ENCODE data around the gene KRTAP12-3. TPM values are rescaled to one million over a fixed set of nuclear protein-coding genes. Genes with fewer than 3 reads are reported as not detected.

The KRTAP12-3 gene
- total and polyA plus RNA-seq, 2 donors (not counting 1 experiment from before 2014, with no cell fraction given): not detected

GRCh38 chr21:44701541-44701940 is 43.8 kb downstream of the KRTAP12-3 start:
- H3K4me3 Mint-ChIP-seq: no peak overlapping the region
- H3K4me2 ChIP-seq (replicated peaks; ENCODE audit: low read depth, low read length, poor library complexity, severe bottlenecking): no peak overlapping the region

More at GRCh38 chr21:44701541-44701940, 43.8 kb downstream of the KRTAP12-3 start:
- ChIA-PET POLR2A (no interaction called here), CTCF (no interaction called here)
- H3K79me2 ChIP-seq (ENCODE audit: control insufficient read depth, insufficient read depth, low read length): no peaks in the 10 kb centered on the region
- H3K9me3 ChIP-seq (ENCODE audit: control extremely low read depth in 1 of 3, control insufficient read depth in 2 of 3, insufficient read depth in 1 of 3, low read length in 2 of 3): peaks cover 0 to 29% (median 7%) of the 10 kb centered on the region in 3 donors
- H3K27me3 ChIP-seq (replicated peaks in 1 of 4; ENCODE audit: control extremely low read depth in 1 of 4, control insufficient read depth in 3 of 4, insufficient read depth in 4 of 4, low read length in 3 of 4): peaks cover 0 to 66% (median 23%) of the 10 kb centered on the region in 4 experiments
- no peak overlapping the region for H3K9ac ChIP-seq (ENCODE audit: low read length)
- Mint-ChIP-seq H3K27me3 (peaks cover 66% of the 10 kb centered on the region), H3K9me3 (ENCODE audit: insufficient read depth) (peaks cover 4% of the 10 kb centered on the region), H3K27ac (no peak overlapping the region), H3K4me1 (no peaks in the 10 kb centered on the region)
- H3K36me3 ChIP-seq (replicated peaks in 1 of 2; ENCODE audit: control extremely low read depth in 1 of 2, control insufficient read depth in 1 of 2, extremely low read depth in 1 of 2, insufficient read depth in 2 of 2, low read length in 1 of 2): no peaks in the 10 kb centered on the region
- ATAC-seq (ENCODE audit: low read depth) (no peak), DNase-seq (no peak)
- H2AFZ ChIP-seq (ENCODE audit: insufficient read depth, low read depth, low read length, poor library complexity, severe bottlenecking): no peak overlapping the region
- TF ChIP-seq CTCF (IDR thresholded peaks at IDR 0.05): no peak
- TF ChIP-seq EZH2 (IDR thresholded peaks at IDR 0.05; ENCODE audit: borderline replicate concordance, insufficient read depth, low read depth, low read length, poor library complexity, severe bottlenecking): no peak
- H3K4me1 ChIP-seq (ENCODE audit: control insufficient read depth in 2 of 2, insufficient read depth in 2 of 2, low read length in 2 of 2): no peaks in the 10 kb centered on the region
- H3K27ac ChIP-seq (ENCODE audit: low read length in 2 of 2): no peak overlapping the region
- no peaks in the 10 kb centered on the region for H4K20me1 ChIP-seq (ENCODE audit: control insufficient read depth, insufficient read depth, low read length, poor library complexity, severe bottlenecking)
- intact Hi-C loops (cut with micrococcal nuclease): no loop called here
- WGBS (ENCODE audit: insufficient coverage): 52% methylated on average over 12 of the region's 12 CpGs
- no peak overlapping the region for H3K4me3 ChIP-seq (ENCODE audit: control extremely low read depth in 1 of 5, extremely low read depth in 1 of 5, insufficient read depth in 1 of 5, low read depth in 2 of 5, low read length in 4 of 5)
